IPS-15b (cell line): ENCODE results near the gene PCSK1N.

ENCODE experiments used
- H3K27me3 ChIP-seq: one replicate; pipeline ENCODE4 v1.6.1; 2013; ENCODE audit warnings: low read length; ENCODE audit not compliant: control insufficient read depth, insufficient read depth
- H3K36me3 ChIP-seq: one replicate; pipeline ENCODE4 v1.6.1; 2013; ENCODE audit warnings: low read length; ENCODE audit not compliant: control insufficient read depth, insufficient read depth
- H3K4me1 ChIP-seq: one replicate; pipeline ENCODE4 v1.6.1; 2013; ENCODE audit warnings: mild to moderate bottlenecking, low read length; ENCODE audit not compliant: control insufficient read depth, insufficient read depth
- H3K4me3 ChIP-seq: one replicate; pipeline ENCODE4 v1.5.1; 2013; ENCODE audit warnings: low read depth, low read length
- H3K9ac ChIP-seq: one replicate; pipeline ENCODE4 v1.6.1; 2013; ENCODE audit warnings: low read depth, mild to moderate bottlenecking, low read length
- H3K9me3 ChIP-seq: one replicate; pipeline ENCODE4 v1.6.1; 2013; ENCODE audit warnings: mild to moderate bottlenecking, low read length; ENCODE audit not compliant: control insufficient read depth, insufficient read depth

The PCSK1N gene

GRCh38 chrX:48785540-48786214 is 49.7 kb downstream of the PCSK1N start:
- no peak overlapping the region for H3K9ac ChIP-seq
- H3K4me1 ChIP-seq, result no peaks in the 10 kb centered on the region
- no peaks in the 10 kb centered on the region for H3K27me3 ChIP-seq
- H3K4me3 ChIP-seq, result no peak overlapping the region
- H3K36me3 ChIP-seq, result no peaks in the 10 kb centered on the region
- H3K9me3 ChIP-seq, result no peaks in the 10 kb centered on the region

- H3K4me3 ChIP-seq, result no peak overlapping the region
- H3K36me3 ChIP-seq, result no peaks in the 10 kb centered on the region
- no peaks in the 10 kb centered on the region for H3K4me1 ChIP-seq
- H3K27me3 ChIP-seq, result no peaks in the 10 kb centered on the region
- no peak overlapping the region for H3K9ac ChIP-seq
- H3K9me3 ChIP-seq, result no peaks in the 10 kb centered on the region
Measured at GRCh38 chrX:48785186-48785539, 50.2 kb downstream of the PCSK1N start.

GRCh38 chrX:48784726-48785125 is 50.7 kb downstream of the PCSK1N start:
- no peaks in the 10 kb centered on the region for H3K36me3 ChIP-seq
- no peak overlapping the region for H3K4me3 ChIP-seq
- no peaks in the 10 kb centered on the region for H3K9me3 ChIP-seq
- no peaks in the 10 kb centered on the region for H3K27me3 ChIP-seq
- H3K9ac ChIP-seq, result no peak overlapping the region
- H3K4me1 ChIP-seq, result no peaks in the 10 kb centered on the region

- Histone ChIP-seq H3K36me3 (no peaks in the 10 kb centered on the region), H3K9ac (no peak overlapping the region), H3K4me1 (no peaks in the 10 kb centered on the region), H3K9me3 (no peaks in the 10 kb centered on the region), H3K27me3 (no peaks in the 10 kb centered on the region), H3K4me3 (no peak overlapping the region)
Measured at GRCh38 chrX:48782795-48783194, 52.6 kb downstream of the PCSK1N start.

GRCh38 chrX:48782216-48782615 is 53.2 kb downstream of the PCSK1N start:
- Histone ChIP-seq H3K4me1 (no peaks in the 10 kb centered on the region), H3K4me3 (no peak overlapping the region), H3K36me3 (no peaks in the 10 kb centered on the region), H3K27me3 (no peaks in the 10 kb centered on the region), H3K9ac (no peak overlapping the region), H3K9me3 (no peaks in the 10 kb centered on the region)

GRCh38 chrX:48781705-48782104 is 53.7 kb downstream of the PCSK1N start:
- no peaks in the 10 kb centered on the region for H3K27me3 ChIP-seq
- no peaks in the 10 kb centered on the region for H3K4me1 ChIP-seq
- H3K4me3 ChIP-seq, result no peak overlapping the region

More at GRCh38 chrX:48781705-48782104, 53.7 kb downstream of the PCSK1N start:
- H3K9ac ChIP-seq, result no peak overlapping the region
- no peaks in the 10 kb centered on the region for H3K36me3 ChIP-seq
- no peaks in the 10 kb centered on the region for H3K9me3 ChIP-seq
